ENCODE results near the gene ZBTB7C.

Gene ZBTB7C

DNA sequence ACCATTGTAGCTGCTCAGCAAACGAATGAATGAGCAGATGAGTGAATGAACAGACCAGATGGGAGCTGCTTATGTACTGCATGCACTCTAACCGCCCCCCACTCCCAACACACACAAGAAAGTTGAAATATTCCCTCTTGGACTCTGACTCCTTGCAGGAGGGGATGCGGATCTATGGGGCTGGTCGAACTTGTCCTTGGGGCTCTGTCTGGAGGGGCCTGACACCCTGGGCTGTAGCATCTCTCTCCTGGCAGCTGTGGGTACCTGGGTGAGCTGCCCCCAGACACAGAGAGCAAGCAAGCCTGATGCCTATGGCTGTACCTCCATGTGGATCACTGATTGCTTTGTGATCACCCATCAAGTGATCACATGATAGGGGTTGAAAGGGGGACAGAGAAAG, 286.4 kb downstream of the ZBTB7C start (continued):
- TF ChIP-seq ZNF610 (tag by site-specific recombination; IDR thresholded peaks at IDR 0.05; ENCODE audit: borderline replicate concordance): no peak
- no peak for TF ChIP-seq ZNF621 (tag by site-specific recombination; IDR thresholded peaks at IDR 0.05)
- TF ChIP-seq ZNF654 (tag by site-specific recombination; IDR thresholded peaks at IDR 0.05; ENCODE audit: low read depth): no peak

DNA sequence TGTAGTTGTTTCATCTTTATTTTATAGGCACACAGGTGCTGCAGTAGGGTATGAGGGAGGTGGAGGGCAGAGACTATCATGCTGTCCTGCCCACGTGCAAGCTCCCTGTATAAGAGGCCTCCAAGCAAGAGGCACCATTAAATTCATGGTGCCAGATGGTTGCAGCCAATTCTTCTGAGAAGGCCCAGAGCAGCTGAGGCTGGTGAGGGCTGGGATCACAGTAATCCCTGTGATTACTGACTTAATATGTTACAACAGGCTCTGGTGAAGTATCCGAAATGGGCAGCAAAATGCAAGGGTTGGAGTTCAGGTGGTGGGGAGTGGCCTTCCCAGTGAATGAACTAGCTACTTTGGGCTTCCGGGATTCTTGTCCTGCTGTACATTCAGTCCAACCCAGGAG, 286.8 kb downstream of the ZBTB7C start:
- H3K4me1 ChIP-seq (ENCODE audit: control insufficient read depth, insufficient read depth, low read length): 0 out of 2 replicates have a peak, but pooled peaks cover 3% of the 10 kb centered on the region
- POLR2A ChIA-PET: no interaction called here
- H3K36me3 ChIP-seq (ENCODE audit: control insufficient read depth in 2 of 2, insufficient read depth in 1 of 2, low read length in 2 of 2): no peaks in the 10 kb centered on the region
- CTCF ChIA-PET: no interaction called here
- no peaks in the 10 kb centered on the region for H3K9me3 ChIP-seq (ENCODE audit: control insufficient read depth, insufficient read depth, low read depth, low read length)
- TF ChIP-seq, protein P1, sequence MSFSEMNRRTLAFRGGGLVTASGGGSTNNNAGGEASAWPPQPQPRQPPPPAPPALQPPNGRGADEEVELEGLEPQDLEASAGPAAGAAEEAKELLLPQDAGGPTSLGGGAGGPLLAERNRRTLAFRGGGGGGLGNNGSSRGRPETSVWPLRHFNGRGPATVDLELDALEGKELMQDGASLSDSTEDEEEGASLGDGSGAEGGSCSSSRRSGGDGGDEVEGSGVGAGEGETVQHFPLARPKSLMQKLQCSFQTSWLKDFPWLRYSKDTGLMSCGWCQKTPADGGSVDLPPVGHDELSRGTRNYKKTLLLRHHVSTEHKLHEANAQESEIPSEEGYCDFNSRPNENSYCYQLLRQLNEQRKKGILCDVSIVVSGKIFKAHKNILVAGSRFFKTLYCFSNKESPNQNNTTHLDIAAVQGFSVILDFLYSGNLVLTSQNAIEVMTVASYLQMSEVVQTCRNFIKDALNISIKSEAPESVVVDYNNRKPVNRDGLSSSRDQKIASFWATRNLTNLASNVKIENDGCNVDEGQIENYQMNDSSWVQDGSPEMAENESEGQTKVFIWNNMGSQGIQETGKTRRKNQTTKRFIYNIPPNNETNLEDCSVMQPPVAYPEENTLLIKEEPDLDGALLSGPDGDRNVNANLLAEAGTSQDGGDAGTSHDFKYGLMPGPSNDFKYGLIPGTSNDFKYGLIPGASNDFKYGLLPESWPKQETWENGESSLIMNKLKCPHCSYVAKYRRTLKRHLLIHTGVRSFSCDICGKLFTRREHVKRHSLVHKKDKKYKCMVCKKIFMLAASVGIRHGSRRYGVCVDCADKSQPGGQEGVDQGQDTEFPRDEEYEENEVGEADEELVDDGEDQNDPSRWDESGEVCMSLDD (tag by site-specific recombination; IDR thresholded peaks at IDR 0.05): no peak
- TF ChIP-seq PRDM1 (tag by site-specific recombination; IDR thresholded peaks at IDR 0.05) (no peak), ZNF530 (tag by site-specific recombination; IDR thresholded peaks at IDR 0.05; ENCODE audit: low read depth) (no peak), ZNF394 (tag by site-specific recombination; IDR thresholded peaks at IDR 0.05; ENCODE audit: borderline replicate concordance) (no peak), ZNF843 (tag by site-specific recombination; IDR thresholded peaks at IDR 0.05) (no peak)
- no peak overlapping the region for H3K27ac ChIP-seq (ENCODE audit: extremely low read depth, low read depth, low read length)
- no peak overlapping the region for H3K4me3 ChIP-seq (ENCODE audit: low read depth, low read length)

DNA sequence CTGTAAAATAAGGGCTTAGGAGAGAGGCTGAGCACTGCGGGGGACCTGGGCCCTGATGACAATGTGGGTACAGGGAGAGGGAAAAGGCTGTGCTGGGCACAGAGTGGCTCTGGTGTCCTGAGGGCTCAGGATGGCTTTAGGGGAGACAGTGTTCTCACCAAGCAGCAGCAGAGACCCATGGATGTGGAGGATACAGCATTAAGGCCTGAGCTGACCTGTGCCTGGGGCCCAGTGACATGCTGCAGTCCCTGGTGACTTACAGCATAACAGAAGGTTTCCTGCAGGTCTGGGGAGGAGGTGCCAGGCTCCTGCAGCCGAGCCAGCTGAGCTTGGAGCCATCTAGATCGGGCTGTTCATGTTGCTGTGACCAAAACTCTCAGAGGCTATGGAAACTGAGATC, 287.4 kb downstream of the ZBTB7C start:
- Histone ChIP-seq H3K36me3 (ENCODE audit: control insufficient read depth in 2 of 2, insufficient read depth in 1 of 2, low read length in 2 of 2) (no peaks in the 10 kb centered on the region), H3K4me3 (ENCODE audit: low read depth, low read length) (no peak overlapping the region), H3K9me3 (ENCODE audit: control insufficient read depth, insufficient read depth, low read depth, low read length) (no peaks in the 10 kb centered on the region), H3K4me1 (ENCODE audit: control insufficient read depth, insufficient read depth, low read length) (0 out of 2 replicates have a peak, but pooled peaks cover 3% of the 10 kb centered on the region), H3K27ac (ENCODE audit: extremely low read depth, low read depth, low read length) (no peak overlapping the region)
- POLR2A ChIA-PET: no interaction called here
- CTCF ChIA-PET: no interaction called here
- TF ChIP-seq, protein P2, sequence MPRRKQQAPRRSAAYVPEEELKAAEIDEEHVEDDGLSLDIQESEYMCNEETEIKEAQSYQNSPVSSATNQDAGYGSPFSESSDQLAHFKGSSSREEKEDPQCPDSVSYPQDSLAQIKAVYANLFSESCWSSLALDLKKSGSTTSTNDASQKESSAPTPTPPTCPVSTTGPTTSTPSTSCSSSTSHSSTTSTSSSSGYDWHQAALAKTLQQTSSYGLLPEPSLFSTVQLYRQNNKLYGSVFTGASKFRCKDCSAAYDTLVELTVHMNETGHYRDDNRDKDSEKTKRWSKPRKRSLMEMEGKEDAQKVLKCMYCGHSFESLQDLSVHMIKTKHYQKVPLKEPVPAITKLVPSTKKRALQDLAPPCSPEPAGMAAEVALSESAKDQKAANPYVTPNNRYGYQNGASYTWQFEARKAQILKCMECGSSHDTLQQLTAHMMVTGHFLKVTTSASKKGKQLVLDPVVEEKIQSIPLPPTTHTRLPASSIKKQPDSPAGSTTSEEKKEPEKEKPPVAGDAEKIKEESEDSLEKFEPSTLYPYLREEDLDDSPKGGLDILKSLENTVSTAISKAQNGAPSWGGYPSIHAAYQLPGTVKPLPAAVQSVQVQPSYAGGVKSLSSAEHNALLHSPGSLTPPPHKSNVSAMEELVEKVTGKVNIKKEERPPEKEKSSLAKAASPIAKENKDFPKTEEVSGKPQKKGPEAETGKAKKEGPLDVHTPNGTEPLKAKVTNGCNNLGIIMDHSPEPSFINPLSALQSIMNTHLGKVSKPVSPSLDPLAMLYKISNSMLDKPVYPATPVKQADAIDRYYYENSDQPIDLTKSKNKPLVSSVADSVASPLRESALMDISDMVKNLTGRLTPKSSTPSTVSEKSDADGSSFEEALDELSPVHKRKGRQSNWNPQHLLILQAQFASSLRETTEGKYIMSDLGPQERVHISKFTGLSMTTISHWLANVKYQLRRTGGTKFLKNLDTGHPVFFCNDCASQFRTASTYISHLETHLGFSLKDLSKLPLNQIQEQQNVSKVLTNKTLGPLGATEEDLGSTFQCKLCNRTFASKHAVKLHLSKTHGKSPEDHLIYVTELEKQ (tag by site-specific recombination; IDR thresholded peaks at IDR 0.05; ENCODE audit: borderline replicate concordance): no peak
- TF ChIP-seq, protein P3, sequence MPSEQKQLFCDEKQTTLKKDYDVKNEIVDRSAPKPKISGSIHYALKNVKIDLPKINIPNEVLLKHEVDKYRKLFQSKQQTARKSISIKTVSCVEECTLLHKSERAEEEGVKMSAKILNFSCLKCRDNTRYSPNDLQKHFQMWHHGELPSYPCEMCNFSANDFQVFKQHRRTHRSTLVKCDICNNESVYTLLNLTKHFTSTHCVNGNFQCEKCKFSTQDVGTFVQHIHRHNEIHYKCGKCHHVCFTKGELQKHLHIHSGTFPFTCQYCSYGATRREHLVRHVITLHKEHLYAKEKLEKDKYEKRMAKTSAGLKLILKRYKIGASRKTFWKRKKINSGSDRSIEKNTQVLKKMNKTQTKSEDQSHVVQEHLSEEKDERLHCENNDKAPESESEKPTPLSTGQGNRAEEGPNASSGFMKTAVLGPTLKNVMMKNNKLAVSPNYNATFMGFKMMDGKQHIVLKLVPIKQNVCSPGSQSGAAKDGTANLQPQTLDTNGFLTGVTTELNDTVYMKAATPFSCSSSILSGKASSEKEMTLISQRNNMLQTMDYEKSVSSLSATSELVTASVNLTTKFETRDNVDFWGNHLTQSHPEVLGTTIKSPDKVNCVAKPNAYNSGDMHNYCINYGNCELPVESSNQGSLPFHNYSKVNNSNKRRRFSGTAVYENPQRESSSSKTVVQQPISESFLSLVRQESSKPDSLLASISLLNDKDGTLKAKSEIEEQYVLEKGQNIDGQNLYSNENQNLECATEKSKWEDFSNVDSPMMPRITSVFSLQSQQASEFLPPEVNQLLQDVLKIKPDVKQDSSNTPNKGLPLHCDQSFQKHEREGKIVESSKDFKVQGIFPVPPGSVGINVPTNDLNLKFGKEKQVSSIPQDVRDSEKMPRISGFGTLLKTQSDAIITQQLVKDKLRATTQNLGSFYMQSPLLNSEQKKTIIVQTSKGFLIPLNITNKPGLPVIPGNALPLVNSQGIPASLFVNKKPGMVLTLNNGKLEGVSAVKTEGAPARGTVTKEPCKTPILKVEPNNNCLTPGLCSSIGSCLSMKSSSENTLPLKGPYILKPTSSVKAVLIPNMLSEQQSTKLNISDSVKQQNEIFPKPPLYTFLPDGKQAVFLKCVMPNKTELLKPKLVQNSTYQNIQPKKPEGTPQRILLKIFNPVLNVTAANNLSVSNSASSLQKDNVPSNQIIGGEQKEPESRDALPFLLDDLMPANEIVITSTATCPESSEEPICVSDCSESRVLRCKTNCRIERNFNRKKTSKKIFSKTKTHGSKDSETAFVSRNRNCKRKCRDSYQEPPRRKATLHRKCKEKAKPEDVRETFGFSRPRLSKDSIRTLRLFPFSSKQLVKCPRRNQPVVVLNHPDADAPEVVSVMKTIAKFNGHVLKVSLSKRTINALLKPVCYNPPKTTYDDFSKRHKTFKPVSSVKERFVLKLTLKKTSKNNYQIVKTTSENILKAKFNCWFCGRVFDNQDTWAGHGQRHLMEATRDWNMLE (tag by site-specific recombination; conservative IDR thresholded peaks at IDR 0.05; ENCODE audit: low read depth): no peak
- TF ChIP-seq ZNF214 (tag by site-specific recombination; IDR thresholded peaks at IDR 0.05; ENCODE audit: borderline replicate concordance) (no peak), GLI4 (tag by site-specific recombination; IDR thresholded peaks at IDR 0.05) (no peak), SALL2 (tag by site-specific recombination; IDR thresholded peaks at IDR 0.05; ENCODE audit: borderline replicate concordance) (no peak), ZNF658 (tag by site-specific recombination; IDR thresholded peaks at IDR 0.05) (no peak), ZNF394 (tag by site-specific recombination; IDR thresholded peaks at IDR 0.05; ENCODE audit: borderline replicate concordance) (no peak), ZNF169 (tag by site-specific recombination; IDR thresholded peaks at IDR 0.05) (no peak)
- TF ChIP-seq, protein P4, sequence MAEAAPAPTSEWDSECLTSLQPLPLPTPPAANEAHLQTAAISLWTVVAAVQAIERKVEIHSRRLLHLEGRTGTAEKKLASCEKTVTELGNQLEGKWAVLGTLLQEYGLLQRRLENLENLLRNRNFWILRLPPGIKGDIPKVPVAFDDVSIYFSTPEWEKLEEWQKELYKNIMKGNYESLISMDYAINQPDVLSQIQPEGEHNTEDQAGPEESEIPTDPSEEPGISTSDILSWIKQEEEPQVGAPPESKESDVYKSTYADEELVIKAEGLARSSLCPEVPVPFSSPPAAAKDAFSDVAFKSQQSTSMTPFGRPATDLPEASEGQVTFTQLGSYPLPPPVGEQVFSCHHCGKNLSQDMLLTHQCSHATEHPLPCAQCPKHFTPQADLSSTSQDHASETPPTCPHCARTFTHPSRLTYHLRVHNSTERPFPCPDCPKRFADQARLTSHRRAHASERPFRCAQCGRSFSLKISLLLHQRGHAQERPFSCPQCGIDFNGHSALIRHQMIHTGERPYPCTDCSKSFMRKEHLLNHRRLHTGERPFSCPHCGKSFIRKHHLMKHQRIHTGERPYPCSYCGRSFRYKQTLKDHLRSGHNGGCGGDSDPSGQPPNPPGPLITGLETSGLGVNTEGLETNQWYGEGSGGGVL (tag by site-specific recombination; IDR thresholded peaks at IDR 0.05): no peak
